ENCODE results near the gene PCNT.

The PCNT gene

DNA sequence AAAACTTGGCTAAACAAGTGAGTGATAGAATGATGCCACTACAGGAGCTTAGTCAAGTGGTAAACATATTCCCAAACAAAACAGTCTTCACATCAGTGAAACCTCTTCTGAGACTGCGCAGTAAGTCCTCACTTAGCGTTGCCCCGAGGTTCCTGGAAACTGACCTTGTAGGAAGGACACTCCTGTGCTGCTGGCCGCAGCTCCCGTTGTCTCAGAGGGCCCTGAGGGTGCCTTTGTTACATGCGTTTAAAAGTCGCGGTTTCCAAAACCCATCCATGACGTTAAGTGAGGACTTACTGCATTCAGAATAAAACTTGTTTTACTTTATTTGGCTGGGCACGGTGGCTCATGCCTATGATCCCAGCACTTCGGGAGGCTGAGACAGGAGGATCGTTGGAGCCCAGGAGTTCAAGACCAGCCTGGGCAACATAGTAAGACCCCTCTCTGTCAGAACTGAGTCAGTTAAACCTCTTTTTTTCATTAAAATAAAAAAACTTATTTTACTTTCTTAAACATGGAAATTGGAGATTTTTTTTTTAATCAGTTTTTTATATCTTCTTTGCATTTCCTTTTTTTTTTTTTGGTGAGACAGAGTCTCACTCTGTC, 98.8 kb downstream of the PCNT start:
- DNase-seq (ENCODE audit: low spot score), result no peak
- TF ChIP-seq CTCF (IDR thresholded peaks at IDR 0.05; ENCODE audit: borderline replicate concordance, control extremely low read depth, extremely low read depth, insufficient read depth, missing control alignments), result no peak
- in situ Hi-C loops (cut with MboI; ENCODE audit: low sequenced_read_pairs, unreplicated experiment), result no loop called here

DNA sequence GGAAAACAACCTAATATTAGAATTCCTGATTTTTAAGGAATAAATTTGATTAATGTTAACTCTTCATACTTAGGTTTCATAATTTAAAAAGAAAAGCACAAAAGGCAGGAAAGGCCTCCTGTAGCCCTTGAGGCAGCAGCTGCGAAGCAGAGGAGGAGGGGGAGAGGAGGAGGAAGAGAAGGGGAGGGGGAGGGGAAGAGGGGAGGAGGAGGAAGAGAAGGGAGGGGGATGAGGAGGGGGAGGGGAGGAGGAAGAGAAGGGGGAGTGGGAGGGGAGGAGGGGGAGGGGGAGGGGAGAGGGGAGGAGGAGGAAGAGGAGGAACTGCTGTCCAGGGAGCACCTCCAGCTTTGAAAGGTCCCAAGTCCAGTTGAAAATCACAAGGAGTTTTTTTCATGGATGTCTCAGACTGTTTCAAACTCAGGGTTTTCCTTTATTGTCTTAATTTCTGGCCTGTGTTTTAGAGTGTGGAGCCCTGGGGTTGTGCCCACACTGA, 99.6 kb downstream of the PCNT start:
- in situ Hi-C loops (cut with MboI; ENCODE audit: low sequenced_read_pairs, unreplicated experiment), result no loop called here
- no peak for TF ChIP-seq CTCF (IDR thresholded peaks at IDR 0.05; ENCODE audit: borderline replicate concordance, control extremely low read depth, extremely low read depth, insufficient read depth, missing control alignments)
- no peak for DNase-seq (ENCODE audit: low spot score)

- no peak for DNase-seq (ENCODE audit: low spot score)
- in situ Hi-C loops (cut with MboI; ENCODE audit: low sequenced_read_pairs, unreplicated experiment), result no loop called here
- no peak for TF ChIP-seq CTCF (IDR thresholded peaks at IDR 0.05; ENCODE audit: borderline replicate concordance, control extremely low read depth, extremely low read depth, insufficient read depth, missing control alignments)
These were observed 100.2 kb downstream of the PCNT start for GRCh38 chr21:46424039-46424591.

- no peak for DNase-seq (ENCODE audit: low spot score)
- TF ChIP-seq CTCF (IDR thresholded peaks at IDR 0.05; ENCODE audit: borderline replicate concordance, control extremely low read depth, extremely low read depth, insufficient read depth, missing control alignments), result no peak
- in situ Hi-C loops (cut with MboI; ENCODE audit: low sequenced_read_pairs, unreplicated experiment), result no loop called here
These were observed 100.7 kb downstream of the PCNT start for GRCh38 chr21:46424621-46425020.

DNA sequence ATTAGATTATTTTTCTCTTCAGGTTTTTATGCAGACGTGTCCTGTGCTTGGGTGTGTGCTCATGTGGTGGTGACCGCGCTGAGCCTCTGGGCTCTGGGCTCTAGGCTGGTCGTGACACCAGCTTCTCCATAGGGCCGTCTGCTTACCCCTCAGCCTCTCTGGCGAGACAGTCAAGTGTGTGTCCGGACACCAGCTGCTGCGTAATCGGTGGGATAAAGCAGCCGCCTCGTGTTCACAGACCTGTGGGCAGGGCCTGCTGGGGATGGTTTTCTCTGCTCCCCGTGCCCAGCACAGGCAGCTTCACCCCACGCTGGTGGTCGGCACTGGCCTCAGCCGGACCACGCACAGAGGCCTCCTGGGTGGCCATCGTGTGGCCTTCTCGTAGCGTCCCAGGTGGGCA, 101.1 kb downstream of the PCNT start:
- DNase-seq (ENCODE audit: low spot score), result no peak
- no peak for TF ChIP-seq CTCF (IDR thresholded peaks at IDR 0.05; ENCODE audit: borderline replicate concordance, control extremely low read depth, extremely low read depth, insufficient read depth, missing control alignments)
- in situ Hi-C loops (cut with MboI; ENCODE audit: low sequenced_read_pairs, unreplicated experiment), result no loop called here

DNA sequence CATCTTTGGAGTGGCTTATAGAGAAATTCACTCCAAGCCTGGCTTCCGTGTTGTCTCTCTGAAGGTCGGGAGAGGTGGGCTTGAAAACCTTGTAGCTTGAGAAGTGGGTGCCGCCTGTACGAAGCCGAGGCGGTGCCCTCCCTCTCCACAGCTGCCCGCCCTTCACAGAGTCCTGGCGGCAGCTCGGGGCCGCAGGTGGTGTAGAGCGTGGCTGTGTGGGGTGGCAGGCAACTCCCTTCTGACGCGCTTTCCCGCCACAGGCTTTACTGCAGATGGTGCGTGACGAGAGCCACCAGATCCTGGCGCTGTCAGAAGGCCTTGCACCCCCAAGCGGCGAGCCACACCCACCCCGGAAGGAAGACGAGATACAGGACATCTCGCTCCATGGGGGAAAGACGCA, 101.6 kb downstream of the PCNT start:
- DNase-seq (ENCODE audit: low spot score), result no peak
- TF ChIP-seq CTCF (IDR thresholded peaks at IDR 0.05; ENCODE audit: borderline replicate concordance, control extremely low read depth, extremely low read depth, insufficient read depth, missing control alignments), result no peak
- in situ Hi-C loops (cut with MboI; ENCODE audit: low sequenced_read_pairs, unreplicated experiment), result no loop called here
